TTC549 (cell line): Measurements from ENCODE around the gene ADCY4.
"Not testable (repeated sequence)": the region's sequence is repeated elsewhere in the genome, so short reads cannot be mapped to it uniquely, and the experiment has no call there.

ENCODE experiments used
- FAIRE-seq: peaks from 2 replicates; lab custom pipeline; 2012; peaks lifted over from hg19 to GRCh38; lab: Jason Lieb, UNC

The ADCY4 gene

GRCh38 chr14:24338843-24339242 lies 4.0 kb upstream of the ADCY4 start:
- no peak for FAIRE-seq

GRCh38 chr14:24337824-24338175 lies 2.9 kb upstream of the ADCY4 start:
- no peak for FAIRE-seq

- no peak for FAIRE-seq
Observed at GRCh38 chr14:24337144-24337823, 2.4 kb upstream of the ADCY4 start.

- no peak for FAIRE-seq
Observed at GRCh38 chr14:24335461-24336171, 745 bp upstream of the ADCY4 start.

GRCh38 chr14:24332268-24332993 lies 2.4 kb downstream of the ADCY4 start:
- no peak for FAIRE-seq

- no peak for FAIRE-seq
Observed at GRCh38 chr14:24331731-24332267, 3.1 kb downstream of the ADCY4 start.

- no peak for FAIRE-seq
Observed at GRCh38 chr14:24330973-24331674, 3.7 kb downstream of the ADCY4 start.

GRCh38 chr14:24329736-24330135 lies 5.1 kb downstream of the ADCY4 start:
- FAIRE-seq, result no peak

- FAIRE-seq, result no peak
Observed at GRCh38 chr14:24329073-24329663, 5.7 kb downstream of the ADCY4 start.

- FAIRE-seq, result not testable (repeated sequence)
Observed at GRCh38 chr14:24327914-24328313, 7.0 kb downstream of the ADCY4 start.

- no peak for FAIRE-seq
Observed at GRCh38 chr14:24327303-24327702, 7.6 kb downstream of the ADCY4 start.

- no peak for FAIRE-seq
Observed at GRCh38 chr14:24325963-24326362, 8.9 kb downstream of the ADCY4 start.

GRCh38 chr14:24325041-24325530 lies 9.8 kb downstream of the ADCY4 start:
- FAIRE-seq, result no peak

GRCh38 chr14:24324024-24324423 lies 10.8 kb downstream of the ADCY4 start:
- no peak for FAIRE-seq

- FAIRE-seq, result no peak
Observed at GRCh38 chr14:24323341-24323740, 11.5 kb downstream of the ADCY4 start.

- FAIRE-seq, result no peak
Observed at GRCh38 chr14:24322672-24323071, 12.2 kb downstream of the ADCY4 start.

GRCh38 chr14:24321212-24321975 lies 13.5 kb downstream of the ADCY4 start:
- FAIRE-seq, result no peak

- no peak for FAIRE-seq
Observed at GRCh38 chr14:24317141-24317928, 17.5 kb downstream of the ADCY4 start.

GRCh38 chr14:24316597-24316950 lies 18.3 kb downstream of the ADCY4 start:
- no peak for FAIRE-seq

- no peak for FAIRE-seq
Observed at GRCh38 chr14:24315807-24316596, 18.9 kb downstream of the ADCY4 start.
